Activated T-helper 2 cell treated with anti-CD3 and anti-CD28 coated beads, Interferon-gamma antibody, Interleukin-2, Interleukin-4, amounts not matched to agents 10 μg/mL and 5 μg/mL and 100 μg/mL, durations not matched to agents 14 hours and 24 hours and 36 hours (primary cell): ENCODE results near the gene RNF224. TPM values are rescaled to one million over a fixed set of nuclear protein-coding genes. Genes with fewer than 3 reads are reported as not detected.

Source experiments
- DNase-seq: peaks from one replicate; pipeline ENCODE4 v3.0.0; 2021; ENCODE audit warnings: low spot score
- H3K27ac Mint-ChIP-seq: one replicate; pipeline ENCODE4 v1.8.0; 2021; ENCODE audit warnings: mixed read lengths
- H3K27me3 Mint-ChIP-seq: one replicate; pipeline ENCODE4 v1.8.0; 2021; ENCODE audit warnings: low read depth, mixed read lengths
- H3K36me3 Mint-ChIP-seq: one replicate; pipeline ENCODE4 v1.8.0; 2021; ENCODE audit warnings: low read depth, mixed read lengths
- H3K4me1 Mint-ChIP-seq: one replicate; pipeline ENCODE4 v1.8.0; 2021; ENCODE audit warnings: low read depth, mixed read lengths
- H3K4me3 Mint-ChIP-seq: one replicate; pipeline ENCODE4 v1.8.0; 2021; ENCODE audit warnings: low read depth, mild to moderate bottlenecking, moderate library complexity, mixed read lengths
- H3K9me3 Mint-ChIP-seq: one replicate; pipeline ENCODE4 v1.8.0; 2021; ENCODE audit warnings: mixed read lengths
- intact Hi-C: fragments of 100-400 bp; cut with micrococcal nuclease; formaldehyde crosslinking; loops from one replicate; pipeline ENCODE4 v1.15.1; 2023
- total RNA-seq: library from RNA; stranded (reverse); gene quantifications from 2 replicates; pipeline ENCODE4 v1.2.3, GENCODE V29; 2022

The RNF224 gene
- total RNA-seq, 1 donor from 2014 or later, result not detected

- Mint-ChIP-seq H3K4me3 (peak overlapping the region; percentile 91), H3K9me3 (no peaks in the 10 kb centered on the region), H3K27me3 (no peaks in the 10 kb centered on the region), H3K4me1 (peaks cover 25% of the 10 kb centered on the region), H3K27ac (peak overlapping the region; percentile 78), H3K36me3 (peaks cover 35% of the 10 kb centered on the region)
- intact Hi-C loops, result loop anchor here (5.0 kb wide), 1 partner anchor 50 kb away; no protein-coding TSS in a partner anchor
- DNase-seq, result no peak
These were observed 39.9 kb upstream of the RNF224 start for GRCh38 chr9:137187386-137187785.

DNA sequence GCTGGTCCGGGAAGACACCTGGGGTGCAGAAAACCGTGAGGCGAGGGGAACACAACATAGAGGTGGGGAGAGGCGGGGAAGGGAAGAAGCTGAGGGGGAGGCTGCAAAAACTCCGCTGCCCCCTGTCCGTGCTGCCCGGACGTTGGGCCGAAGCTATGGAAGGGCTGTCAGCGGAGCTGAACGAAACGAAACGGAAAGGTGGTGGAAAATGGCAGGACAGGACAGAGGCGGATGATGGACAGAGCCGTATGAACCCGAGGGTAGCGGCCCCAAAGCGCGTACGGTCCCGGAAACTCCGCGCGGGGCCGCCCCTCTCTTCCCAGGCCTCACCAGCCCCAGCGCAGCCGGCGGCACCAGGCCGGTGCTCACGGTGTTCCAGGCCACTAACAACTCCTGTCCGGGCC, 39.2 kb upstream of the RNF224 start:
- Mint-ChIP-seq H3K4me3 (peak overlapping the region; percentile 91), H3K27ac (peak overlapping the region; percentile 78), H3K9me3 (no peaks in the 10 kb centered on the region), H3K4me1 (peaks cover 25% of the 10 kb centered on the region), H3K36me3 (peaks cover 35% of the 10 kb centered on the region), H3K27me3 (no peaks in the 10 kb centered on the region)
- intact Hi-C loops, result loop anchor here (1.0 to 5.0 kb wide), 4 partner anchors 12 to 49 kb away; partner anchors contain the start of genes NDOR1, TMEM203 and TPRN
- no peak for DNase-seq

GRCh38 chr9:137188490-137189296, 38.6 kb upstream of the RNF224 start, which contains the start of the genes ANAPC2 and SSNA1:
Gene ANAPC2 (minus strand): TSS chr9:137188560. CDS start chr9:137188532, 28 bp downstream.
Gene SSNA1 (plus strand): TSS chr9:137188676. CDS start chr9:137188727, 51 bp downstream.
- H3K4me3 Mint-ChIP-seq, result peak within 1 kb of the TSS; percentile 94
- intact Hi-C loops, result loop anchor here (1.0 to 5.0 kb wide), 4 partner anchors 12 to 49 kb away; partner anchors contain the start of genes NDOR1, TMEM203 and TPRN
- DNase-seq, result peak; percentile 93

GRCh38 chr9:137189297-137190295, 37.7 kb upstream of the RNF224 start:
- Mint-ChIP-seq H3K27me3 (no peaks in the 10 kb centered on the region), H3K27ac (peak overlapping the region; percentile 89)
- intact Hi-C loops, result loop anchor here (5.0 kb wide), 1 partner anchor 48 kb away; no protein-coding TSS in a partner anchor

More at GRCh38 chr9:137188490-137189296, 38.6 kb upstream of the RNF224 start, which contains the start of the genes ANAPC2 and SSNA1:
- Mint-ChIP-seq H3K9me3 (no peaks in the 10 kb centered on the region), H3K27ac (peak within 1 kb of the TSS; percentile 89), H3K27me3 (no peaks in the 10 kb centered on the region), H3K4me1 (peaks cover 25% of the 10 kb centered on the region), H3K36me3 (peaks cover 31% of the 10 kb centered on the region)

GRCh38 chr9:137190315-137190856, 36.9 kb upstream of the RNF224 start:
- intact Hi-C loops, result no loop called here
- Mint-ChIP-seq H3K36me3 (peaks cover 21% of the 10 kb centered on the region), H3K4me3 (peak overlapping the region; percentile 94), H3K27ac (peak overlapping the region; percentile 33), H3K4me1 (peaks cover 25% of the 10 kb centered on the region), H3K9me3 (no peaks in the 10 kb centered on the region), H3K27me3 (no peaks in the 10 kb centered on the region)
- DNase-seq, result no peak

More at GRCh38 chr9:137189297-137190295, 37.7 kb upstream of the RNF224 start:
- Mint-ChIP-seq H3K36me3 (peaks cover 23% of the 10 kb centered on the region), H3K9me3 (no peaks in the 10 kb centered on the region), H3K4me3 (peak overlapping the region; percentile 94), H3K4me1 (peaks cover 25% of the 10 kb centered on the region)
- no peak for DNase-seq

- no peaks in the 10 kb centered on the region for H3K9me3 Mint-ChIP-seq
- peaks cover 25% of the 10 kb centered on the region for H3K4me1 Mint-ChIP-seq
- peak overlapping the region; percentile 33 for H3K27ac Mint-ChIP-seq
- intact Hi-C loops, result no loop called here
- peak overlapping the region; percentile 74 for H3K4me3 Mint-ChIP-seq
- H3K36me3 Mint-ChIP-seq, result peaks cover 16% of the 10 kb centered on the region
- no peaks in the 10 kb centered on the region for H3K27me3 Mint-ChIP-seq
- DNase-seq, result no peak
These were observed 36.1 kb upstream of the RNF224 start for GRCh38 chr9:137191245-137191644.

DNA sequence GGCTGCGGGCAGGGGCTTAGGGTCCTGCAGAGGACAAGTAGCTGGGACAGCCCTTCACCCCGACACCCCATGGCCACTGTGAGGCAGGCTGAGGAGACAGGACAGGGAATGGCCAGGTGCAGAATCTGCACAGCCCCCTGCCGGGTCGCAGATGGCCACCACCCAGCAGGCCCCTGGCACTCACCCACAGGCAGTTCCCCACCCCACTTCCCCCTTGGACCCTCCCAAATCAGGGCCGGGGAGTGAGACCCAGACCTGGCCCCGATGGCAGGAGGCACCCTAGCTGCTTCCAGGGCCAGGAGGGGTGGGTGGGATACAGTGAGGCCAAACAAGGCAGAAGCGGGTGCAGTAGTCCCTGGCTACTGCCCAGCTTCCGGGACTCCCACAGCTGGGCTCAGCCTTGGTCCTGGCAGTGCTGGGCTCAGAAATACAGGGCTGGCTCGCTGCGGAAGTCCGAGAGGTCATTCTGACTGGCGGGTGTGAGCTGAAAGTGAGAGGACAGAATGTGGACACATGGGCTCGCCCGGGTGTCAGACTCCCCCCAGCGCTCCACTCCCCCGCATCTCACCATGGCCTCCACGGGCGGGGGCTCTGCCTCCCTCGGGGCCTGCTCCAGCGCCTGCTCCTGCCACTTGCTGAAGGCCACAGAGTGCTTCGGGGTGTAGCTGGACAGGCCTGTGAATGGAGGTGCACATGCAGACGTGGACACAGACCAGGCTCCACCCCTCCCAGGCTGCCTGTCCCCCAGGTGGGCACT, 35.4 kb upstream of the RNF224 start:
- intact Hi-C loops, result no loop called here
- peaks cover 21% of the 10 kb centered on the region for H3K4me1 Mint-ChIP-seq
- peaks cover 16% of the 10 kb centered on the region for H3K36me3 Mint-ChIP-seq
- no peaks in the 10 kb centered on the region for H3K9me3 Mint-ChIP-seq
- H3K27ac Mint-ChIP-seq, result no peak overlapping the region
- H3K27me3 Mint-ChIP-seq, result no peaks in the 10 kb centered on the region
- H3K4me3 Mint-ChIP-seq, result no peak overlapping the region
- no peak for DNase-seq

GRCh38 chr9:137192448-137192780, 34.9 kb upstream of the RNF224 start:
- no peak for DNase-seq
- Mint-ChIP-seq H3K36me3 (peaks cover 16% of the 10 kb centered on the region), H3K27ac (no peak overlapping the region), H3K4me1 (peaks cover 18% of the 10 kb centered on the region), H3K27me3 (no peaks in the 10 kb centered on the region), H3K9me3 (no peaks in the 10 kb centered on the region), H3K4me3 (no peak overlapping the region)
- intact Hi-C loops, result no loop called here

DNA sequence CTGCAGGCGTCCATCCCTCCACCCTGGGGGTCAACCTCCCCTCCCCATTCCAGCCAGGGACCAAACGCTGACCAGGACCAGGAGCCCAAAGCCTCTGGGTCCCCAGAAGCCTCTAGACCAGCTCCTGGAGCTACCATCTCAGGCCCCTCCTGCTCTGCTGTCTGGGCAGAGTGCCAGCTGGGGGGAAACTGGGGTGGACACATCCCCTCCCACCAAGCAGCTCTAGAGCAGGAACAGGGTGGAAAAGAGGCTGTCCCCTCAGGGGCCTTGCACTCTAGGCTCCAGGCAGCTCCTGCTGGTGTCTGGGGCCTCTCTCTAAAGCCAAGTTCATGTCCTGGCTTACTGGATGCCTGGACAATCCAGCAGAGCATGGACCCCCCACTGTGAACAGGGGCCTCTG, 34.4 kb upstream of the RNF224 start:
- peaks cover 13% of the 10 kb centered on the region for H3K36me3 Mint-ChIP-seq
- H3K4me1 Mint-ChIP-seq, result peaks cover 13% of the 10 kb centered on the region
- intact Hi-C loops, result no loop called here
- no peak for DNase-seq
- H3K4me3 Mint-ChIP-seq, result no peak overlapping the region
- no peak overlapping the region for H3K27ac Mint-ChIP-seq
- H3K9me3 Mint-ChIP-seq, result no peaks in the 10 kb centered on the region
- no peaks in the 10 kb centered on the region for H3K27me3 Mint-ChIP-seq

DNA sequence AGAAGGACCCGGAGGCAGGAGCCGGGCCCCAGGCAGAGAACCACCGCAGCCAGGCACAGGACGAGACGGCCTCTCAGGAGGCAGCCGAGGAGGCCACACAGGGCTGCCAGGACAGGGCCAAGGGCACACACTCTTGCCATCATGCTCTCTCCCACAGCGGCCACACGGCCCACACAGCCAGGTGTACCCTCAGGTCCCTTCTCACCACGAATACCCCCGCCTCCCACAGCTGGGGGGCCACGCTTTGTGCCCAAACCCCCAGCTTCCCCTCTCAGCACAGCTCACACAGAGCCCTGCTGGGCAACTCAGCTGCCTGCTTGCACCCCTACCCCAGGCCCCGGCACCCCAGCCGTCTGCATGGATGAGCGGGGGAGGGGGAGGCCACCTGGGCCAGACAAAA, 33.5 kb upstream of the RNF224 start:
- H3K4me1 Mint-ChIP-seq, result peaks cover 13% of the 10 kb centered on the region
- H3K36me3 Mint-ChIP-seq, result peaks cover 13% of the 10 kb centered on the region
- no peak overlapping the region for H3K4me3 Mint-ChIP-seq
- H3K27ac Mint-ChIP-seq, result no peak overlapping the region
- DNase-seq, result no peak
- intact Hi-C loops, result no loop called here
- H3K9me3 Mint-ChIP-seq, result no peaks in the 10 kb centered on the region
- H3K27me3 Mint-ChIP-seq, result no peaks in the 10 kb centered on the region

GRCh38 chr9:137194388-137194787, 32.9 kb upstream of the RNF224 start:
- Mint-ChIP-seq H3K4me3 (no peak overlapping the region), H3K27me3 (no peaks in the 10 kb centered on the region), H3K9me3 (no peaks in the 10 kb centered on the region), H3K4me1 (peaks cover 8% of the 10 kb centered on the region), H3K27ac (no peak overlapping the region), H3K36me3 (peaks cover 9% of the 10 kb centered on the region)
- no peak for DNase-seq
- intact Hi-C loops, result no loop called here

DNA sequence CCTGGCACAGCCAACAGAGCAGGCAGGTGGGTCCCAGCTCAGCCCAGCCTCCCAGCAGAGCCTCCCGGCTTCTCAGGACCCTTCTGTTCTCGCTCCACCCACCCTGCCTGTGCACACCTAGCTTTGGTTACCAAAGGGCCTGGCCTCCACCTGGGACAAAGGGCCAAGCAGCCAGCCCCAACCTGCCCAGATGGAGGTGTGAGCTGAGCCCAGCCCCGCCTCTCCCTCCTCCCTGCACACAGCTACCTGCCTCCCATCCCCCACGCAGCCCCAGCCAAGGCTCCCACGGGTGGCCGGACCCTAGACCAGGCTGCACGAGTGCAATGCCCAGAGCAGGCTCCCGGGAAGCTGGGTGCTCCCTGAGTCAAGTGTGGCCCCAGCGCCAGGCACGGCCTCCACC, 32.4 kb upstream of the RNF224 start:
- Mint-ChIP-seq H3K36me3 (peaks cover 9% of the 10 kb centered on the region), H3K4me3 (no peak overlapping the region), H3K4me1 (peaks cover 10% of the 10 kb centered on the region), H3K27ac (no peak overlapping the region), H3K9me3 (no peaks in the 10 kb centered on the region), H3K27me3 (no peaks in the 10 kb centered on the region)
- DNase-seq, result no peak
- intact Hi-C loops, result no loop called here
